GM23338 (cell line): ENCODE measurements around the gene TIAM1. TPM values are rescaled to one million over a fixed set of nuclear protein-coding genes. Genes with fewer than 3 reads are reported as not detected.

Source experiments
- ATAC-seq: fragments of 200-7000 bp; cut with Tn5 transposase; 3 replicates; pipeline ENCODE4 v1.9.1; 2020
- DNase-seq: peaks from one replicate; pipeline ENCODE4 v3.0.0-alpha.2; 2015; ENCODE audit warnings: low spot score
- H2AFZ ChIP-seq: fragments of 200-600 bp; sonication (generic); 2 replicates; pipeline ENCODE4 v1.8.0; 2016; ENCODE audit warnings: antibody characterized with exemption, mild to moderate bottlenecking, moderate library complexity
- H3F3A ChIP-seq: fragments of 200-600 bp; sonication (generic); replicated peaks from 2 replicates; pipeline ENCODE4 v1.8.0; 2017; ENCODE audit warnings: antibody characterized with exemption, mixed run types, low read depth
- H3K27ac ChIP-seq: fragments of 200-600 bp; sonication (generic); 2 replicates; pipeline ENCODE4 v1.6.1; 2016; ENCODE audit warnings: low read depth
- H3K27me3 ChIP-seq: fragments of 200-600 bp; sonication (generic); 2 replicates; pipeline ENCODE4 v1.8.0; 2016; ENCODE audit warnings: mild to moderate bottlenecking, mixed run types, moderate library complexity; ENCODE audit not compliant: insufficient read depth
- H3K36me3 ChIP-seq: fragments of 200-600 bp; sonication (generic); 2 replicates; pipeline ENCODE4 v1.8.0; 2016; ENCODE audit warnings: mild to moderate bottlenecking; ENCODE audit not compliant: insufficient read depth
- H3K4me1 ChIP-seq: fragments of 200-600 bp; sonication (generic); 2 replicates; pipeline ENCODE4 v1.8.0; 2016; ENCODE audit warnings: mild to moderate bottlenecking, moderate library complexity; ENCODE audit not compliant: insufficient read depth
- H3K4me2 ChIP-seq: fragments of 200-600 bp; sonication (generic); 2 replicates; pipeline ENCODE4 v1.7.1; 2017; ENCODE audit warnings: mixed run types
- H3K4me3 ChIP-seq: fragments of 200-600 bp; sonication (generic); 2 replicates; pipeline ENCODE4 v1.6.1; 2016; ENCODE audit warnings: mixed run types
- H3K79me2 ChIP-seq: fragments of 200-600 bp; sonication (generic); replicated peaks from 2 replicates; pipeline ENCODE4 v1.8.0; 2017; ENCODE audit warnings: mild to moderate bottlenecking; ENCODE audit not compliant: insufficient read depth
- H3K9me2 ChIP-seq: fragments of 200-600 bp; sonication (generic); 2 replicates; pipeline ENCODE4 v1.8.0; 2017; ENCODE audit not compliant: insufficient read depth
- H4K20me1 ChIP-seq: fragments of 200-600 bp; sonication (generic); replicated peaks from 2 replicates; pipeline ENCODE4 v1.8.0; 2017; ENCODE audit warnings: mild to moderate bottlenecking; ENCODE audit not compliant: insufficient read depth
- H3K27ac Mint-ChIP-seq: 2 replicates; pipeline ENCODE4 v1.8.0; 2020; ENCODE audit warnings: inconsistent platforms, mild to moderate bottlenecking, moderate library complexity, mixed read lengths
- H3K27me3 Mint-ChIP-seq: 3 replicates; pipeline ENCODE4 v1.8.0; 2022; ENCODE audit warnings: low read depth, mild to moderate bottlenecking, moderate library complexity, mixed read lengths, inconsistent platforms; ENCODE audit not compliant: insufficient read depth, poor library complexity
- H3K36me3 Mint-ChIP-seq: 3 replicates; pipeline ENCODE4 v1.8.0; 2021; ENCODE audit warnings: low read depth, mild to moderate bottlenecking, inconsistent platforms, moderate library complexity, mixed read lengths
- H3K4me1 Mint-ChIP-seq: 3 replicates; pipeline ENCODE4 v1.8.0; 2020; ENCODE audit warnings: mild to moderate bottlenecking, inconsistent platforms, mixed read lengths
- H3K4me3 Mint-ChIP-seq: 3 replicates; pipeline ENCODE4 v1.8.0; 2021; ENCODE audit warnings: moderate library complexity, mild to moderate bottlenecking, inconsistent platforms, mixed read lengths
- H3K9me3 Mint-ChIP-seq: 3 replicates; pipeline ENCODE4 v1.8.0; 2020; ENCODE audit warnings: moderate library complexity, mild to moderate bottlenecking, inconsistent platforms, mixed read lengths
- CREB1 ChIP-seq: fragments of 250-450 bp; sonication (Bioruptor Pico); IDR thresholded peaks from 2 replicates; pipeline ENCODE4 v1.5.0; 2020; ENCODE audit warnings: low read depth, mild to moderate bottlenecking, moderate library complexity
- EZH2 ChIP-seq: fragments of 200-600 bp; sonication (generic); IDR thresholded peaks from one replicate; pipeline ENCODE4 v1.8.0; 2017; ENCODE audit warnings: antibody characterized with exemption, mild to moderate bottlenecking, low read depth; ENCODE audit not compliant: unreplicated experiment
- EZH2phosphoT487 ChIP-seq: fragments of 200-600 bp; sonication (generic); IDR thresholded peaks from one replicate; pipeline ENCODE4 v1.8.1; 2018; ENCODE audit warnings: antibody characterized with exemption; ENCODE audit not compliant: unreplicated experiment
- JUNB ChIP-seq: IDR thresholded peaks from one replicate; pipeline ENCODE4 v1.6.1; 2016; ENCODE audit warnings: antibody characterized with exemption; ENCODE audit not compliant: unreplicated experiment
- NANOG ChIP-seq: IDR thresholded peaks from 2 replicates; pipeline ENCODE4 v1.6.1; 2016; ENCODE audit warnings: antibody characterized with exemption, borderline replicate concordance
- POLR2AphosphoS5 ChIP-seq: IDR thresholded peaks from 2 replicates; pipeline ENCODE4 v1.6.1; 2016; ENCODE audit warnings: antibody characterized with exemption, low read depth
- STAT1 ChIP-seq: IDR thresholded peaks from one replicate; pipeline ENCODE4 v1.6.1; 2016; ENCODE audit warnings: antibody characterized with exemption; ENCODE audit not compliant: unreplicated experiment
- ZNF114 ChIP-seq: fragments of 250-450 bp; sonication (Bioruptor Pico); IDR thresholded peaks from 2 replicates; pipeline ENCODE4 v1.5.0; 2020; ENCODE audit warnings: mild to moderate bottlenecking, moderate library complexity
- ZNF331 ChIP-seq: fragments of 250-450 bp; sonication (Bioruptor Pico); IDR thresholded peaks from 2 replicates; pipeline ENCODE4 v1.5.0; 2020; ENCODE audit warnings: low read depth, mild to moderate bottlenecking, moderate library complexity
- polyA plus RNA-seq: library from polyadenylated mRNA; unstranded; fragments of >200 nt; fragmentation: Nextera tagmentation; extraction: Ambion mirVana; gene quantifications from 2 replicates; pipeline ENCODE4 v1.2.1, GENCODE V29; 2016
- total RNA-seq: library from RNA; depleted of rRNA; stranded (reverse); fragments of >200 nt; shearing (Covaris generic); gene quantifications from 2 replicates; pipeline ENCODE4 v1.2.3, GENCODE V29; 2014
- TF ChIP-seq, protein P1 (sequence below): IDR thresholded peaks from one replicate; pipeline ENCODE4 v1.6.1; 2018; ENCODE audit warnings: antibody characterized with exemption; ENCODE audit not compliant: unreplicated experiment
- TF ChIP-seq, protein P2 (sequence below): fragments of 250-450 bp; sonication (Bioruptor Pico); IDR thresholded peaks from 2 replicates; pipeline ENCODE4 v1.5.0; 2020; ENCODE audit warnings: mild to moderate bottlenecking, moderate library complexity
- TF ChIP-seq, protein P3 (sequence below): IDR thresholded peaks from 2 replicates; pipeline ENCODE4 v1.6.1; 2016; ENCODE audit warnings: antibody characterized with exemption
- TF ChIP-seq, protein P4 (sequence below), 2 experiments: fragments of 200-600 bp in 1 of 2; sonication (generic) in 1 of 2; conservative IDR thresholded peaks; 2 replicates each; pipeline versions ENCODE4 v1.5.1 to v1.6.1; 2016 to 2017; ENCODE audit warnings: antibody characterized with exemption in 2 of 2, low read depth in 2 of 2, mild to moderate bottlenecking in 2 of 2, moderate library complexity in 1 of 2

Gene TIAM1
- total and polyA plus RNA-seq, 2 experiments from 2014 or later = 18.5 to 20.0 TPM

DNA sequence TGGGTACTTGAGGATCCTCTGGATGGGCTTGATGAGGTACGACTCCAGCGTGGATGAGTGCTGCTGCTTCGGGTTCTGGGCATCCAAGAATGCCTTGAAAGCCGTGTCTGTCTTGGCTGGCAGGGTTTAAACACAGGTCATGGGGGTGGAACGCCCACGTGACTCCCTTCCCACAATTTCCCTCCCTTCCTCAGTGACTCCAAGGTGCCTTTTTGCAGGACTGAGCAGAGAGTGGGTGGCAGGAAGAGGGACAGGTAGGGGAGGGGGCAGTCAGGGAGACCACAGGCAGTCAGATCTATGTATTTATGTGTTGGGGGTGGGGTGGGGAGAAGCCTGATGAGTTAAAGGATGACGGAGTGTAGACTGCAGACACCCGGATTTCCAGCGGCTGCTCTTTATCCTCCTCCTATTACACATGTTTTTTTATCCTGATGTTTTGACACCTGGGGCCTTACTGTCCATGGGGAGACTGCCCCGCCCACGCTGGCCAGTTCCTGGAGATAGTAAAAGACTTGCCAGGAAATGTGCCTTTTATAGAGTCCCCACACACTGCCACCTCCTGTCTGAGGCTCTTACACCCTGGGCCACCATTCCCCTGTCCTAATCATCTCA is 202.6 kb downstream of the TIAM1 start:
- Mint-ChIP-seq H3K36me3 (no peaks in the 10 kb centered on the region), H3K4me3 (no peak overlapping the region)

More for the DNA sequence above, 202.6 kb downstream of the TIAM1 start:
- no peaks in the 10 kb centered on the region for H3K36me3 ChIP-seq
- no peak overlapping the region for H3K4me3 ChIP-seq
- H3K9me2 ChIP-seq = peaks cover 7% of the 10 kb centered on the region; the same call in 1 of the 2 replicates
- no peaks in the 10 kb centered on the region for H4K20me1 ChIP-seq
- H3K9me3 Mint-ChIP-seq = no peaks in the 10 kb centered on the region
- peaks cover 7% of the 10 kb centered on the region for H3K27me3 Mint-ChIP-seq
- H3F3A ChIP-seq = no peaks in the 10 kb centered on the region
- no peak overlapping the region for H3K27ac ChIP-seq
- peak overlapping the region; percentile 37; the same call in 1 of the 2 replicates for H3K27ac Mint-ChIP-seq
- H3K4me1 ChIP-seq = peaks cover 13% of the 10 kb centered on the region; the same call in 1 of the 2 replicates
- no peak overlapping the region for H3K4me2 ChIP-seq
- no peak overlapping the region for H2AFZ ChIP-seq
- TF ChIP-seq EZH2 = no peak
- no peak for TF ChIP-seq CREB1 (CRISPR knock-in tag)
- no peak for TF ChIP-seq JUNB
- TF ChIP-seq ZNF331 = no peak
- TF ChIP-seq NANOG = no peak
- TF ChIP-seq, protein P1, sequence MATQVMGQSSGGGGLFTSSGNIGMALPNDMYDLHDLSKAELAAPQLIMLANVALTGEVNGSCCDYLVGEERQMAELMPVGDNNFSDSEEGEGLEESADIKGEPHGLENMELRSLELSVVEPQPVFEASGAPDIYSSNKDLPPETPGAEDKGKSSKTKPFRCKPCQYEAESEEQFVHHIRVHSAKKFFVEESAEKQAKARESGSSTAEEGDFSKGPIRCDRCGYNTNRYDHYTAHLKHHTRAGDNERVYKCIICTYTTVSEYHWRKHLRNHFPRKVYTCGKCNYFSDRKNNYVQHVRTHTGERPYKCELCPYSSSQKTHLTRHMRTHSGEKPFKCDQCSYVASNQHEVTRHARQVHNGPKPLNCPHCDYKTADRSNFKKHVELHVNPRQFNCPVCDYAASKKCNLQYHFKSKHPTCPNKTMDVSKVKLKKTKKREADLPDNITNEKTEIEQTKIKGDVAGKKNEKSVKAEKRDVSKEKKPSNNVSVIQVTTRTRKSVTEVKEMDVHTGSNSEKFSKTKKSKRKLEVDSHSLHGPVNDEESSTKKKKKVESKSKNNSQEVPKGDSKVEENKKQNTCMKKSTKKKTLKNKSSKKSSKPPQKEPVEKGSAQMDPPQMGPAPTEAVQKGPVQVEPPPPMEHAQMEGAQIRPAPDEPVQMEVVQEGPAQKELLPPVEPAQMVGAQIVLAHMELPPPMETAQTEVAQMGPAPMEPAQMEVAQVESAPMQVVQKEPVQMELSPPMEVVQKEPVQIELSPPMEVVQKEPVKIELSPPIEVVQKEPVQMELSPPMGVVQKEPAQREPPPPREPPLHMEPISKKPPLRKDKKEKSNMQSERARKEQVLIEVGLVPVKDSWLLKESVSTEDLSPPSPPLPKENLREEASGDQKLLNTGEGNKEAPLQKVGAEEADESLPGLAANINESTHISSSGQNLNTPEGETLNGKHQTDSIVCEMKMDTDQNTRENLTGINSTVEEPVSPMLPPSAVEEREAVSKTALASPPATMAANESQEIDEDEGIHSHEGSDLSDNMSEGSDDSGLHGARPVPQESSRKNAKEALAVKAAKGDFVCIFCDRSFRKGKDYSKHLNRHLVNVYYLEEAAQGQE = no peak
- no peak for TF ChIP-seq EZH2phosphoT487
- TF ChIP-seq STAT1 = no peak
- TF ChIP-seq, protein P2, sequence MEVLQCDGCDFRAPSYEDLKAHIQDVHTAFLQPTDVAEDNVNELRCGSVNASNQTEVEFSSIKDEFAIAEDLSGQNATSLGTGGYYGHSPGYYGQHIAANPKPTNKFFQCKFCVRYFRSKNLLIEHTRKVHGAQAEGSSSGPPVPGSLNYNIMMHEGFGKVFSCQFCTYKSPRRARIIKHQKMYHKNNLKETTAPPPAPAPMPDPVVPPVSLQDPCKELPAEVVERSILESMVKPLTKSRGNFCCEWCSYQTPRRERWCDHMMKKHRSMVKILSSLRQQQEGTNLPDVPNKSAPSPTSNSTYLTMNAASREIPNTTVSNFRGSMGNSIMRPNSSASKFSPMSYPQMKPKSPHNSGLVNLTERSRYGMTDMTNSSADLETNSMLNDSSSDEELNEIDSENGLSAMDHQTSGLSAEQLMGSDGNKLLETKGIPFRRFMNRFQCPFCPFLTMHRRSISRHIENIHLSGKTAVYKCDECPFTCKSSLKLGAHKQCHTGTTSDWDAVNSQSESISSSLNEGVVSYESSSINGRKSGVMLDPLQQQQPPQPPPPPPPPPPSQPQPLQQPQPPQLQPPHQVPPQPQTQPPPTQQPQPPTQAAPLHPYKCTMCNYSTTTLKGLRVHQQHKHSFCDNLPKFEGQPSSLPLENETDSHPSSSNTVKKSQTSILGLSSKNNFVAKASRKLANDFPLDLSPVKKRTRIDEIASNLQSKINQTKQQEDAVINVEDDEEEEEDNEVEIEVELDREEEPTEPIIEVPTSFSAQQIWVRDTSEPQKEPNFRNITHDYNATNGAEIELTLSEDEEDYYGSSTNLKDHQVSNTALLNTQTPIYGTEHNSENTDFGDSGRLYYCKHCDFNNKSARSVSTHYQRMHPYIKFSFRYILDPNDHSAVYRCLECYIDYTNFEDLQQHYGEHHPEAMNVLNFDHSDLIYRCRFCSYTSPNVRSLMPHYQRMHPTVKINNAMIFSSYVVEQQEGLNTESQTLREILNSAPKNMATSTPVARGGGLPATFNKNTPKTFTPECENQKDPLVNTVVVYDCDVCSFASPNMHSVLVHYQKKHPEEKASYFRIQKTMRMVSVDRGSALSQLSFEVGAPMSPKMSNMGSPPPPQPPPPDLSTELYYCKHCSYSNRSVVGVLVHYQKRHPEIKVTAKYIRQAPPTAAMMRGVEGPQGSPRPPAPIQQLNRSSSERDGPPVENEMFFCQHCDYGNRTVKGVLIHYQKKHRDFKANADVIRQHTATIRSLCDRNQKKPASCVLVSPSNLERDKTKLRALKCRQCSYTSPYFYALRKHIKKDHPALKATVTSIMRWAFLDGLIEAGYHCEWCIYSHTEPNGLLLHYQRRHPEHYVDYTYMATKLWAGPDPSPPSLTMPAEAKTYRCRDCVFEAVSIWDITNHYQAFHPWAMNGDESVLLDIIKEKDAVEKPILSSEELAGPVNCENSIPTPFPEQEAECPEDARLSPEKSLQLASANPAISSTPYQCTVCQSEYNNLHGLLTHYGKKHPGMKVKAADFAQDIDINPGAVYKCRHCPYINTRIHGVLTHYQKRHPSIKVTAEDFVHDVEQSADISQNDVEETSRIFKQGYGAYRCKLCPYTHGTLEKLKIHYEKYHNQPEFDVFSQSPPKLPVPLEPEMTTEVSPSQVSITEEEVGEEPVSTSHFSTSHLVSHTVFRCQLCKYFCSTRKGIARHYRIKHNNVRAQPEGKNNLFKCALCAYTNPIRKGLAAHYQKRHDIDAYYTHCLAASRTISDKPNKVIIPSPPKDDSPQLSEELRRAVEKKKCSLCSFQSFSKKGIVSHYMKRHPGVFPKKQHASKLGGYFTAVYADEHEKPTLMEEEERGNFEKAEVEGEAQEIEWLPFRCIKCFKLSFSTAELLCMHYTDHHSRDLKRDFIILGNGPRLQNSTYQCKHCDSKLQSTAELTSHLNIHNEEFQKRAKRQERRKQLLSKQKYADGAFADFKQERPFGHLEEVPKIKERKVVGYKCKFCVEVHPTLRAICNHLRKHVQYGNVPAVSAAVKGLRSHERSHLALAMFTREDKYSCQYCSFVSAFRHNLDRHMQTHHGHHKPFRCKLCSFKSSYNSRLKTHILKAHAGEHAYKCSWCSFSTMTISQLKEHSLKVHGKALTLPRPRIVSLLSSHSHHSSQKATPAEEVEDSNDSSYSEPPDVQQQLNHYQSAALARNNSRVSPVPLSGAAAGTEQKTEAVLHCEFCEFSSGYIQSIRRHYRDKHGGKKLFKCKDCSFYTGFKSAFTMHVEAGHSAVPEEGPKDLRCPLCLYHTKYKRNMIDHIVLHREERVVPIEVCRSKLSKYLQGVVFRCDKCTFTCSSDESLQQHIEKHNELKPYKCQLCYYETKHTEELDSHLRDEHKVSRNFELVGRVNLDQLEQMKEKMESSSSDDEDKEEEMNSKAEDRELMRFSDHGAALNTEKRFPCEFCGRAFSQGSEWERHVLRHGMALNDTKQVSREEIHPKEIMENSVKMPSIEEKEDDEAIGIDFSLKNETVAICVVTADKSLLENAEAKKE (CRISPR knock-in tag) = no peak
- TF ChIP-seq, protein P3, sequence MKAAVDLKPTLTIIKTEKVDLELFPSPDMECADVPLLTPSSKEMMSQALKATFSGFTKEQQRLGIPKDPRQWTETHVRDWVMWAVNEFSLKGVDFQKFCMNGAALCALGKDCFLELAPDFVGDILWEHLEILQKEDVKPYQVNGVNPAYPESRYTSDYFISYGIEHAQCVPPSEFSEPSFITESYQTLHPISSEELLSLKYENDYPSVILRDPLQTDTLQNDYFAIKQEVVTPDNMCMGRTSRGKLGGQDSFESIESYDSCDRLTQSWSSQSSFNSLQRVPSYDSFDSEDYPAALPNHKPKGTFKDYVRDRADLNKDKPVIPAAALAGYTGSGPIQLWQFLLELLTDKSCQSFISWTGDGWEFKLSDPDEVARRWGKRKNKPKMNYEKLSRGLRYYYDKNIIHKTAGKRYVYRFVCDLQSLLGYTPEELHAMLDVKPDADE = no peak
- TF ChIP-seq ZNF114 (CRISPR knock-in tag) = no peak
- TF ChIP-seq, protein P4, sequence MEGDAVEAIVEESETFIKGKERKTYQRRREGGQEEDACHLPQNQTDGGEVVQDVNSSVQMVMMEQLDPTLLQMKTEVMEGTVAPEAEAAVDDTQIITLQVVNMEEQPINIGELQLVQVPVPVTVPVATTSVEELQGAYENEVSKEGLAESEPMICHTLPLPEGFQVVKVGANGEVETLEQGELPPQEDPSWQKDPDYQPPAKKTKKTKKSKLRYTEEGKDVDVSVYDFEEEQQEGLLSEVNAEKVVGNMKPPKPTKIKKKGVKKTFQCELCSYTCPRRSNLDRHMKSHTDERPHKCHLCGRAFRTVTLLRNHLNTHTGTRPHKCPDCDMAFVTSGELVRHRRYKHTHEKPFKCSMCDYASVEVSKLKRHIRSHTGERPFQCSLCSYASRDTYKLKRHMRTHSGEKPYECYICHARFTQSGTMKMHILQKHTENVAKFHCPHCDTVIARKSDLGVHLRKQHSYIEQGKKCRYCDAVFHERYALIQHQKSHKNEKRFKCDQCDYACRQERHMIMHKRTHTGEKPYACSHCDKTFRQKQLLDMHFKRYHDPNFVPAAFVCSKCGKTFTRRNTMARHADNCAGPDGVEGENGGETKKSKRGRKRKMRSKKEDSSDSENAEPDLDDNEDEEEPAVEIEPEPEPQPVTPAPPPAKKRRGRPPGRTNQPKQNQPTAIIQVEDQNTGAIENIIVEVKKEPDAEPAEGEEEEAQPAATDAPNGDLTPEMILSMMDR (conservative IDR thresholded peaks at IDR 0.05; ENCODE audit: low read depth in 2 of 2) = no peak
- TF ChIP-seq POLR2AphosphoS5 = no peak
- no peaks in the 10 kb centered on the region for H3K27me3 ChIP-seq
- DNase-seq (no peak), ATAC-seq (no peak)
- peaks cover 24% of the 10 kb centered on the region for H3K4me1 Mint-ChIP-seq
- no peaks in the 10 kb centered on the region for H3K79me2 ChIP-seq
